NCI-H1048 (cell line): ENCODE measurements around the gene CMTR1.
"Not testable (repeated sequence)": the region's sequence is repeated elsewhere in the genome, so short reads cannot be mapped to it uniquely, and the experiment has no call there.

Experiments
- DNase-seq: peaks from one replicate; lab custom pipeline; 2025; lab: John Stamatoyannopoulos, UW

Gene CMTR1, protein sequence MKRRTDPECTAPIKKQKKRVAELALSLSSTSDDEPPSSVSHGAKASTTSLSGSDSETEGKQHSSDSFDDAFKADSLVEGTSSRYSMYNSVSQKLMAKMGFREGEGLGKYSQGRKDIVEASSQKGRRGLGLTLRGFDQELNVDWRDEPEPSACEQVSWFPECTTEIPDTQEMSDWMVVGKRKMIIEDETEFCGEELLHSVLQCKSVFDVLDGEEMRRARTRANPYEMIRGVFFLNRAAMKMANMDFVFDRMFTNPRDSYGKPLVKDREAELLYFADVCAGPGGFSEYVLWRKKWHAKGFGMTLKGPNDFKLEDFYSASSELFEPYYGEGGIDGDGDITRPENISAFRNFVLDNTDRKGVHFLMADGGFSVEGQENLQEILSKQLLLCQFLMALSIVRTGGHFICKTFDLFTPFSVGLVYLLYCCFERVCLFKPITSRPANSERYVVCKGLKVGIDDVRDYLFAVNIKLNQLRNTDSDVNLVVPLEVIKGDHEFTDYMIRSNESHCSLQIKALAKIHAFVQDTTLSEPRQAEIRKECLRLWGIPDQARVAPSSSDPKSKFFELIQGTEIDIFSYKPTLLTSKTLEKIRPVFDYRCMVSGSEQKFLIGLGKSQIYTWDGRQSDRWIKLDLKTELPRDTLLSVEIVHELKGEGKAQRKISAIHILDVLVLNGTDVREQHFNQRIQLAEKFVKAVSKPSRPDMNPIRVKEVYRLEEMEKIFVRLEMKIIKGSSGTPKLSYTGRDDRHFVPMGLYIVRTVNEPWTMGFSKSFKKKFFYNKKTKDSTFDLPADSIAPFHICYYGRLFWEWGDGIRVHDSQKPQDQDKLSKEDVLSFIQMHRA

GRCh38 chr6:37432916-37433656 lies at the start of gene CMTR1:
CMTR1 (plus strand) TSS chr6:37433221; CDS start chr6:37435630, 2,409 bp downstream.
- DNase-seq = peak; percentile 68

DNA sequence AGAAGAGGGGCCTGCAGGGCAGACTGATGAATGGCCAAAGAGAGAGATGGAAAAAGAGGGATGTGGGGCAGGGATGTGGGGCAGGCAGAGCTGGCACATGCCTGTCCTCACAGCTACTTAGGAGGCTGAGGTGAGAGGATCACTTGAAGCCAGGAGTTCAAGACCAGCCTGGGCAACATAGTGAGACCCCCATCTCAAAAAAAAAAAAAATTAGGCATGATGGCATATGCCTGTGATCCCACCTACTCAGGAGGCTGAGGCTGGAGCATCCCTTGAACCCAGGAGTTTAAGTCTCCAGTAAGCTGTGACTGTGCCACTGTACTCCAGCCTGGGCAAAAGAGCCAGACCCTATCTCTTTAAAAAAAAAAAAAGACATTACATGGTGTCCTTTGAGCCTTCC lies 44.4 kb upstream of the CMTR1 start:
- DNase-seq = no peak

DNA sequence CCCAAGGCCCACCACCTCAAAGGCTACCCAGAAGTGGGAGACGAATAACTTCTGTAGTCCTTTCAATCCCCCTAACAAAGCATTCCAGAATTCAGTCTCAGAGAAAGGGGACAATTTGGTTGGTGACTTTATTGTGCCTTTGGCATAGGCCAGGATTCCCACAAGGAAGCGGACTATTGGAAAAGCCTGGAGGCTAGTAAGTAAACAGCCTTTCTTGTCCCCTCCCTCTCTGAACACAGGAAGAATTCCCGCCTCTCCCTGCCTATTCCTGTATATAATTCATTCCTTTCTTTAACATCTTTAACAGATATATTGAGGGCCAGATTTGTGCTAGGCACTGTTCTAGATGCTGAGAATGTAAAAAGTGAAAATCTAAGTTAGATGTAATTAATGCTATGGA lies 43.2 kb upstream of the CMTR1 start:
- no peak for DNase-seq

DNA sequence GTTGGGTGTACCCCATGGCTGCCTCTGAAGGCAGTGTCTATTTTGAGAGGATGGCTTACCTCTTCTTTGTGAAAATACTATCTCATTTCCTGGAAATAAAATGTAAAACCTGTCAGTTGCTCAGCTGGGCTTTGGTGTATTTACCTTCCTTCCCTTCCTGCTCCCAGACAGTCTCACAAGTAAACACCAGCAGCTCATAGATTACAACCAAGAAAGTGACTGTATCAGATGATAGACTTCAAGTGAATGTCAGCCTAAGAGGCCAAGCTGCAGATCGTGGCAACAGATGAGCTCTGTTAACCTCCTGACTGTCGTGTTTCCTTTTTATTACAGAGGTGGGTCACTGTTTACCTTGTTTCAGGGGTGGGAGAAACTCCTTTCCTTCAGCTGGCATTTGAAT lies 41.9 kb upstream of the CMTR1 start:
- no peak for DNase-seq

DNA sequence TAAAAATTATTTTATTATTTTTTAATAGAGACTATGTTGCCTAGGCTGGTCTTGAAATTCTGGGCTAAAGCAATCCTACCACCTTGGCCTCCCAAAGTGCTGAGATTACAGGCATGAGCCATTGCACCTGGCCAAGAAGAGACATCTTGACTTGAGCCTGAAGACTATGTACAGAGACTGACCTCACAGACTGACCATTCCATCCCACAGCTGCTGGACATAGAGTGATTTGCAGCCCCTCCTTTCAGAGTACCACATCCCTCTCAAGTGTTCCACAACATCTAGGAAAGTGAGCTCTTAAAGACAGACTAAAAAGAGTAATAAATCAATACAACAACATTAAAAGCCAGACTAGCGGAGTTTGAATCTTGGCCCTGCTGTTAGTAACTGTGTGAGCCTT lies 40.2 kb upstream of the CMTR1 start:
- DNase-seq = no peak

GRCh38 chr6:37393381-37393929 lies 39.6 kb upstream of the CMTR1 start:
- DNase-seq = no peak

DNA sequence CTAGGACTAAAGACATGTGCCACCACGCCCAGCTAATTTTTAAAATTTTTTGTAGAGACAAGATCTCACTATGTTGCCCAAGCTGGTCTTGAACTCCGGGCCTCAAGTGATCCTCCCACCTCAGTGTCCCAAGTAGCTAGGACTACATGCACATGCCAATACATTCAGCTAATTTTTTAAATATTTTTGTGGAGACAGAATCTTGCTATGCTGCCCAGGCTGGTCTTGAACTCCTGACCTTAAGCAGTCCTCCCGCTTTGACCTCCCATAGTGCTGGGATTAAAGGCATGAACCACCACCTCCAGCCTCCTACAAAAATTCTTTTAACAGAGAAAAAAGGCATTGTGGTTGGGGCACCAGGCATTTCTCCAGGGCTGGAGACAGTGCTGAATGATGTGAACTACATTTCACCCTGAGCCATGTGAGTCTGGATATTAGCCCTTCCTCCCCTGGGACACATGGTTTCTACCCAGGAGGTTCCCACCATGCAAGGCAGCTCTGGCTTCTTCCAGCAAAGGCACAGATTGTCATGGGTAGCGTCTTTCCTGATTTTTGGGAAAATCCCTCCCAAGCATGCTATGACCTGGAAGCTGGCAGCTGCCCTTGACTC lies 36.3 kb upstream of the CMTR1 start:
- DNase-seq = no peak

- no peak for DNase-seq
Observed at GRCh38 chr6:37399131-37399530, 33.9 kb upstream of the CMTR1 start.

DNA sequence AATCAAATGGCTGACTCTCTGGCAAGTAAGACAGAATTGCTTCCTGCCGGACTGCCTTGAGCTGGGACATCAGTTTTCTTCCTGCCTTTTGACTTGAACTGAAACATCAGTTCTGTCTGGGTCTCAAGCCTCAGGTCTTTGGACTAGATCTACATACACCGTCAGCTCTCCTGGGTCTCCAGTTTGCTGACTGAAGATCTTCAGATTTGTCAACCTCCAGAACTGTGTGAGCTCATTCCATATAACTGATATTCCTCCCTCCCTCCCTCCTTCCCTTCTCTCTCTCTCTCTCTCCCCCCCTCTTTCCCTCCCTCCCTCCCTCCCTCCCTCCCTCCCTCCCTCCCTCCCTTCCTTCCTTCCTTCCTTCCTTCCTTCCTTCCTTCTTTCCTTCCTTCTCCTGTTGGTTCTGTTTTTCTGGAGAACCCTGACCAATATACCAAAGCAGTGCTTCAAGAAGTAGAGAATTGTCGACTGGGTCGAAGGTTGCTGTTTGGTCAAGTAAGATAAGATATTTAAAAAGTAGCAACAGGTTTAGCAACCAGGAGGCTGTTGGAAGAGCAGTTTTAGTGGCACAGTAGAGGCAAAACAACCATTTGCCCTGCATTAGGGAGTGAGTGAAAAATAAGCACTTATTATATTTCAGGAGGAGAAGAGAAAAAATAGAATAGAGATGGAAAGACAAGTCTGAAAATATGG lies 33.1 kb upstream of the CMTR1 start:
- DNase-seq = no peak

DNA sequence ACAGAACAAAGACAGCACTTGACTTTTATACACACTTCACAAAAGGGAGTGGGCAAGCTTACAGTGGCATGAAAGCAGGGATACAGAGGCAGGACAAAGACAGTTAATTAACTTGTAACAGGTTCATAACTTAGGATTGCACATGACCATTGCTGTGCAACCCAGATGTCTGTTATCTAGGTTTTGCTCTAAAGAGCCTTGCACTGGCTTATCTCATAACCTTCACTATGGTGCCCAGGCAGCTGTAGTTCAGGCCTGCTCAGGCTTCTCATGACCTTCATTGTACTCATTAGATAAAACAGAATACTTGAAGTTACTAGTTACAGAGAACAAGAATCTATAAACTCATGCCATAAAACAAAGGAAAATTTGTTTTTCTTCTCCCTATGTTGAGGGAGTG lies 31.4 kb upstream of the CMTR1 start:
- DNase-seq = not testable (repeated sequence)

- no peak for DNase-seq
Observed at GRCh38 chr6:37406726-37407341, 26.2 kb upstream of the CMTR1 start.

GRCh38 chr6:37407948-37408347 lies 25.1 kb upstream of the CMTR1 start:
- DNase-seq = no peak

DNA sequence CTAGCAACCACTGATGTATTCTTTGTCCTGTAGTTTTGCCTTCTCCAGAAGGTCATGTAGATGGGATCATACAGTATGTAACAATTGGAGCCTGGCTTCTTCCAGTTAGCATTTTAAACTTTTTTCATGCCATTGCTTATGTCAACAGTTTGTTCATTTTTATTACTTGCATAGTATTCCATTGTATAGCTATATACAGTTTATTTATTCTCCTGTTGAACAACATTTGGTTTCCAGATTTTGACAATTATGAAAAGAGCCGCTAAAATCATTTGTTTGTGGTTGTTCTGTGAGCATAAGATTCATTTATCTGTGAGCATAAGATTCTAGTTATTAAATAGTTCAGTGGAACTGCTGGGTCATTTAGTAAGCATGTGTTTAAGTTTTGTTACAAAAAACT lies 23.5 kb upstream of the CMTR1 start:
- DNase-seq = no peak

- no peak for DNase-seq
Observed at GRCh38 chr6:37417393-37417792, 15.6 kb upstream of the CMTR1 start.

GRCh38 chr6:37418722-37419121 lies 14.3 kb upstream of the CMTR1 start:
- no peak for DNase-seq

DNA sequence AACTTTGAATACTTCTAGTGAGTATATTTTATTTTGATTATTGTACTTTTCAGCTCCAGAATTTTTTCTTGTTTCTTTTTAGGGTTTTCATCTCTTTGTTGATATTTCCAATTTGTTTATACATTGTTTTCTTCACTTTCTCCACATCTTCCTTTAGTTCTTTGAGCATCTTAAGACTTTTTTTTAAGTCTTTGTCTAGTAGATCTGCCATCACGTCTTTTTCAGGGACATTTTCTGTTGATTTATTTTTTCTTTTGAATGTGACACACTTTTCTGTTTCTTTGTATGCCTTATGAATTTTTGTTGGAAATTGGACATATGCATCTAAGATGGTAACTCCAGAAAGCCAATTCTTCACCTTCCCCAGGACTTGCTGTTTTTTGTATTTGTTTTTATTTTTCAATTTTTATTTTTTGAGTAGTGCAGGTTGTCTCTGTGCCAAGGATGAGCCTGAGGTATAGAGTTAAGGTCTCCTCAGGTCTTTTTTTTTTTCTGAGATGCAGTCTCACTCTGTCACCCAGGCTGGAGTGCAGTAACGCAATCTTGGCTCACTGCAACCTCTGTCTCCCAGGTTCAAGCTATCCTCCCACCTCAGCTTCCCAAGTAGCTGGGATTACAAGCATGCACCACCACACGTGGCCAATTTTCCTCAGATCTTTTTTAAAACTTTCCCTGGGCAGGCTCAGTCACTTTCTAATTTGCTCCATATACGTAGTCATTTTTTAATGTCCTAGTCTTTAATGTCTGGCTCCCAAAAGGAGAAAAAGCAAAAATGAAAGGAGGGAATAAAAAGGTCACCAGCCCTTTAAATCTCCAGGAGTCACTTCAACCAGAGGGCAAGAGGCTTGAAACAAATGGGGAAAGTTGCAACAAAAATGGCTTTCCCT lies 6.7 kb upstream of the CMTR1 start:
- DNase-seq = no peak

DNA sequence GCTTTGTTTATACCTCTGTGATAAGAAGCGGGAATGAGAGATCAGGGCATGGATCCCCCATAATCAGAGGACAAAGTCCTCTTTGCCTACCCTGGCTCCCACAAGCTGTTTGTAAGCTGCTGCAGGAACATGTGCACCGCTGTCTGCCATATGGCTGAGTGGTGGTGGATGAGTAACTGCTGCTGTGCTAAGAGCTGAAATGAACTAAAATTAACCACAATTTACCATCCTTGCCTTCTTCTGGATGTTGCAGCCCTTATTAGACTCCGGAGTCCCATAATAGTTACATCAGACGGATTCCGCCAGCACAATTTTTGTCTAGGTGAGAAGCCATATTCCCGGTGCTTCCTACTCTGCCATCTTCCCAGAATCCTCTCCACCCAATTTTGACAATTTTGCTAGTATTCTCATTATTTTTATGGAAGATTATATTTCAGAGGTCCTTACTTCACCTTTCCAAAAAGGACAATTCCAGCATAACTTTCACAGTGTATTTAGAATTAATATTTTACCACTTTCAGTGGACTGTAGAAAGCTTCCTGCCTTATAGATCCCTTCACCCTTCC lies 6.0 kb upstream of the CMTR1 start:
- no peak for DNase-seq

DNA sequence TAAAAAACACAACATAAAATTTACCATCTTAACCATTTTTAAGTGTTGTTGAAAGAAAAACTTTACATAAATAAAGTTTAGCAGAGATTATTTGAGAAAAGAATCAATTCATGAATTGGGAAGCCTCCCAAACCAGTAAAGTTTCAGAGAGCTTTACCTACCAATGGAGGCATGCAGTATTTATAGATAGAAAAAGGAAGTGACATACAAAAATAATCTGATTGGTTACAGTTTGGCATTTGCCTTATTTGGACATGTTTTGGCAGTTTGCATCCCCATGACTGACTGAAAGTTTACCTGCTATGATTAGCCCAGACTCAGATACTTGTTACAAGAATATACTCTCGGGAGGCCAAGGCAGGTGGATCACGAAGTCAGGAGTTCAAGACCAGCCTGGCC lies 3.7 kb upstream of the CMTR1 start:
- no peak for DNase-seq

- no peak for DNase-seq
Observed at GRCh38 chr6:37432590-37432915, 468 bp upstream of the CMTR1 start.
